K562 (cell line): Measurements from ENCODE around the gene C16orf74. TPM values are rescaled to one million over a fixed set of nuclear protein-coding genes. Genes with fewer than 3 reads are reported as not detected.

Experiments used
- ATAC-seq: fragments of 200-7000 bp; cut with Tn5 transposase; 3 replicates; pipeline ENCODE4 v1.9.1; 2020; ENCODE audit warnings: moderate library complexity
- BruUV-seq: library from RNA; stranded (reverse); fragments of 400-500 nt; replicated peaks from 2 replicates; lab custom pipeline; 2021; lab: Mats Ljungman, UMichigan
- CTCF ChIA-PET: fragments of 300-600 bp; formaldehyde crosslinking; extraction: SDS; loops from one replicate; lab custom pipeline; 2021; ENCODE audit warnings: low intra/inter-chr PET ratio; lab: Yijun Ruan, JAX
- POLR2A ChIA-PET: fragments of 300-600, 350-650 bp; sonication (Branson Sonifier 250); formaldehyde crosslinking; extraction: SDS; loops from one replicate; lab custom pipeline; 2021; ENCODE audit warnings: antibody characterized with exemption, inconsistent platforms; lab: Yijun Ruan, JAX
- DNase-seq, 4 experiments: peaks; one replicate each; pipeline versions ENCODE4 v3.0.0 to v3.0.0-alpha.2; 2011 to 2018; ENCODE audit warnings: low spot score in 3 of 4, mixed read lengths in 3 of 4; ENCODE audit errors: extremely low read depth in 1 of 4
- FAIRE-seq: peaks from 2 replicates; lab custom pipeline; 2011; peaks lifted over from hg19 to GRCh38; lab: Jason Lieb, UNC
- H2AFZ ChIP-seq: 2 replicates; pipeline ENCODE4 v1.6.0; 2011; ENCODE audit warnings: low read depth, low read length, control low read depth, inconsistent platforms
- H3K27ac ChIP-seq: fragments of 200-600 bp; 3 replicates; pipeline ENCODE4 v1.8.0; 2011; ENCODE audit warnings: low read depth, mild to moderate bottlenecking, control low read depth, inconsistent platforms, low read length, moderate library complexity, mixed read lengths; ENCODE audit errors: extremely low read depth
- H3K27me3 ChIP-seq, 2 experiments: fragments of 300-600 bp in 1 of 2; 2 replicates in 1 of 2; 3 replicates in 1 of 2; pipeline versions ENCODE4 v1.6.0 to v1.8.0; 2011; ENCODE audit warnings: inconsistent platforms in 2 of 2, low read length in 2 of 2, mild to moderate bottlenecking in 1 of 2, mixed read lengths in 1 of 2, moderate library complexity in 1 of 2; ENCODE audit not compliant: control insufficient read depth in 2 of 2, insufficient read depth in 2 of 2
- H3K36me3 ChIP-seq: fragments of 300-600 bp; 3 replicates; pipeline ENCODE4 v1.8.0; 2011; ENCODE audit warnings: mild to moderate bottlenecking, low read length, inconsistent platforms; ENCODE audit not compliant: control insufficient read depth, insufficient read depth
- H3K4me1 ChIP-seq, 2 experiments: fragments of 200-600 bp in 1 of 2; replicated peaks in 1 of 2; 2 replicates in 1 of 2; 3 replicates in 1 of 2; pipeline versions ENCODE4 v1.5.1 to v1.8.0; 2011; ENCODE audit warnings: inconsistent platforms in 2 of 2, low read length in 2 of 2, mild to moderate bottlenecking in 1 of 2, mixed read lengths in 1 of 2, moderate library complexity in 1 of 2; ENCODE audit not compliant: control insufficient read depth in 2 of 2, insufficient read depth in 2 of 2
- H3K4me2 ChIP-seq: 2 replicates; pipeline ENCODE4 v1.6.1; 2011; ENCODE audit warnings: low read length, control low read depth, inconsistent platforms, mixed read lengths; ENCODE audit not compliant: insufficient read depth
- H3K4me3 ChIP-seq: fragments of 200-600 bp; sonication (generic), shearing (Covaris generic); 2 replicates; pipeline ENCODE4 v1.5.1; 2016; ENCODE audit warnings: control low read depth, inconsistent platforms
- H3K79me2 ChIP-seq: fragments of 200-600 bp; 3 replicates; pipeline ENCODE4 v1.8.0; 2011; ENCODE audit warnings: low read length, inconsistent platforms; ENCODE audit not compliant: control insufficient read depth, insufficient read depth
- H3K9ac ChIP-seq, 2 experiments: 2 replicates each; pipeline versions ENCODE4 v1.6.0 to v1.6.1; 2011; ENCODE audit warnings: low read depth in 2 of 2, low read length in 2 of 2, control low read depth in 1 of 2, inconsistent platforms in 1 of 2, mild to moderate bottlenecking in 1 of 2, mixed read lengths in 1 of 2; ENCODE audit not compliant: insufficient read depth in 1 of 2
- H3K9me1 ChIP-seq: one replicate; pipeline ENCODE4 v1.6.0; 2011; ENCODE audit warnings: inconsistent platforms, mild to moderate bottlenecking, low read length, moderate library complexity; ENCODE audit not compliant: control insufficient read depth, insufficient read depth
- H3K9me3 ChIP-seq: replicated peaks from 2 replicates; pipeline ENCODE4 v1.5.1; 2011; ENCODE audit warnings: low read depth, low read length, inconsistent platforms; ENCODE audit not compliant: control insufficient read depth, insufficient read depth
- H4K20me1 ChIP-seq: replicated peaks from 2 replicates; pipeline ENCODE4 v1.6.1; 2011; ENCODE audit warnings: low read length, inconsistent platforms, mixed read lengths; ENCODE audit not compliant: control insufficient read depth, insufficient read depth
- ADNP ChIP-seq: fragments of 200-800 bp; sonication (Bioruptor generic); IDR thresholded peaks from 2 replicates; pipeline ENCODE4 v1.6.1; 2016; ENCODE audit warnings: missing genetic modification characterization, missing compliant biosample characterization
- BRD9 ChIP-seq: fragments of 450-650 bp; IDR thresholded peaks from 2 replicates; pipeline ENCODE4 v1.6.1; 2018; ENCODE audit warnings: low read depth; ENCODE audit not compliant: partially characterized antibody
- CEBPG ChIP-seq, 3 experiments: fragments of 200-800 bp in 1 of 3; sonication (Bioruptor generic) in 1 of 3; sonication (generic) in 1 of 3; formaldehyde crosslinking in 1 of 3; IDR thresholded peaks in 2 of 3; conservative IDR thresholded peaks in 1 of 3; 2 replicates each; pipeline versions ENCODE4 v1.6.1 to v1.8.0; 2016 to 2022; ENCODE audit warnings: missing compliant biosample characterization in 2 of 3, missing genetic modification characterization in 2 of 3, mild to moderate bottlenecking in 1 of 3, missing genetic modification reagents in 1 of 3
- ELF2 ChIP-seq: fragments of 250-450 bp; sonication (Bioruptor Pico); IDR thresholded peaks from 2 replicates; pipeline ENCODE4 v1.5.0; 2021; ENCODE audit warnings: mild to moderate bottlenecking
- ETS2 ChIP-seq: IDR thresholded peaks from 2 replicates; pipeline ENCODE4 v1.6.1; 2016; ENCODE audit warnings: borderline replicate concordance, missing genetic modification characterization, mild to moderate bottlenecking, moderate library complexity, missing compliant biosample characterization; ENCODE audit not compliant: poor library complexity, severe bottlenecking
- HMG20A ChIP-seq: fragments of 450-650 bp; formaldehyde crosslinking; conservative IDR thresholded peaks from 2 replicates; pipeline ENCODE4 v1.4.0; 2020; ENCODE audit warnings: mild to moderate bottlenecking, mixed read lengths
- HOMEZ ChIP-seq: fragments of 250-450 bp; sonication (Bioruptor Pico); IDR thresholded peaks from 2 replicates; pipeline ENCODE4 v1.4.0; 2020; ENCODE audit warnings: mild to moderate bottlenecking, moderate library complexity
- KAT2B ChIP-seq: IDR thresholded peaks from one replicate; pipeline ENCODE4 v1.6.1; 2012; ENCODE audit warnings: low read depth, mild to moderate bottlenecking, control low read depth, inconsistent platforms, low read length, moderate library complexity
- KLF16 ChIP-seq: IDR thresholded peaks from 2 replicates; pipeline ENCODE4 v1.6.1; 2016; ENCODE audit warnings: antibody characterized with exemption
- MAFF ChIP-seq: IDR thresholded peaks from 2 replicates; pipeline ENCODE4 v1.6.1; 2012; ENCODE audit warnings: low read length, improper control_type of control experiment
- MTA3 ChIP-seq: fragments of 450-650 bp; formaldehyde crosslinking; IDR thresholded peaks from 2 replicates; pipeline ENCODE4 v1.6.1; 2017; ENCODE audit warnings: mild to moderate bottlenecking, borderline replicate concordance
- NFXL1 ChIP-seq: fragments of 450-650 bp; formaldehyde crosslinking; IDR thresholded peaks from 2 replicates; pipeline ENCODE4 v1.4.0; 2021; ENCODE audit warnings: mild to moderate bottlenecking
- PTRF ChIP-seq: fragments of 450-650 bp; IDR thresholded peaks from 2 replicates; pipeline ENCODE4 v1.6.1; 2016; ENCODE audit warnings: mild to moderate bottlenecking, missing genetic modification characterization, missing compliant biosample characterization
- SP1 ChIP-seq: sonication (generic); formaldehyde crosslinking; IDR thresholded peaks from 2 replicates; pipeline ENCODE4 v1.8.1; 2022; ENCODE audit warnings: mild to moderate bottlenecking, missing genetic modification reagents
- ZBTB49 ChIP-seq: sonication (generic); formaldehyde crosslinking; IDR thresholded peaks from 2 replicates; pipeline ENCODE4 v1.8.0; 2022; ENCODE audit warnings: missing genetic modification reagents, mild to moderate bottlenecking, borderline replicate concordance
- ZNF324 ChIP-seq: fragments of 250-450 bp; sonication (Bioruptor Pico); IDR thresholded peaks from 2 replicates; pipeline ENCODE4 v1.4.0; 2020; ENCODE audit warnings: mild to moderate bottlenecking
- WGBS: fragments of 100-300 bp; shearing (Covaris generic); methylation state at CpG from one replicate; pipeline ENCODE4 v1.1.6; 2016; ENCODE audit warnings: low coverage, mixed read lengths; ENCODE audit not compliant: insufficient coverage; ENCODE audit errors: missing lambda C conversion rate; 5-methylcytosine and 5-hydroxymethylcytosine counted together
- in situ Hi-C: fragments of 300-500 bp; cut with MboI; formaldehyde crosslinking; loops from 4 replicates; pipeline ENCODE4 v1.15.0; 2018; ENCODE audit warnings: inconsistent platforms, mixed read lengths
- intact Hi-C: fragments of 100-400 bp; cut with micrococcal nuclease; formaldehyde crosslinking; loops from 2 replicates; pipeline ENCODE4 v1.14.2; 2022
- polyA plus RNA-seq, 8 experiments: library from polyadenylated mRNA; depleted of rRNA in 4 of 8; stranded (reverse) in 5 of 8; unstranded in 3 of 8; fragments of >200 nt; fragmentation: Nextera tagmentation in 2 of 8; fragmentation: Illumina TruSeq in 1 of 8; extraction: Ambion mirVana in 2 of 8; extraction: Trizol in 1 of 8; gene quantifications; 2 replicates each; pipeline versions ENCODE4 v1.2.1 to v1.2.3, GENCODE V29; 2011 to 2014; ENCODE audit warnings: inconsistent platforms in 1 of 8, missing spikeins in 1 of 8
- total RNA-seq, 7 experiments: library from RNA; depleted of rRNA in 6 of 7; stranded (reverse); fragments of >200 nt in 6 of 7; fragmentation: Illumina TruSeq in 2 of 7; extraction: Trizol in 2 of 7; gene quantifications; 2 replicates each; pipeline versions ENCODE4 v1.2.1 to v1.2.3, GENCODE V29; 2011 to 2021; ENCODE audit warnings: low replicate concordance in 1 of 7
- TF ChIP-seq, protein P1 (sequence below): sonication (generic); formaldehyde crosslinking; IDR thresholded peaks from 2 replicates; pipeline ENCODE4 v1.8.0; 2022; ENCODE audit warnings: missing genetic modification reagents, mild to moderate bottlenecking, moderate library complexity, borderline replicate concordance

The C16orf74 gene
- total and polyA plus RNA-seq, 9 of the 15 experiments (the other 6 are each of a cell fraction or from before 2014, with no cell fraction given), result not detected

DNA sequence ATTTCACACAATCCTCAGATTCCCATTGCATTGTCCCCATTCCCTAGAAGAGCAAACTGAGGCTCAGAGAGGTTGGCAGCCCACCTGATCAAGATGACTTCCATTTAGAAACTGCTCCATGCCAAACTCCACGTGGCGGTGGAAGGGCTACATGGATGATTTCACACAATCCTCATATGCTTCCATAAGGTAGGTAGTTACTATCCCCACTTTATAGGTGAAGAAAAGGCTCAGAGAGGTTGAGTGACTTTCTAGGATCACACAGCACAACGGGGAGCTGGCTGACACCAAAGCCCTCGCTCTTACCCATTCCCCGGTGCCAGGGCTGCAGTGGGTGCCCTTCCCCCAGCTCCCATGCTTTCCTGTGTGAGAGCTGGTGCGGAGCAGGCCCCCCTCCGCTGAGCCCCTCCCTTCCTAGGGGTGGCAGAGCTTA lies 52.4 kb downstream of the C16orf74 start (continued):
- TF ChIP-seq BRD9 (peak; percentile 50), ADNP (tag) (peak; percentile 60; the same call in 1 of the 2 replicates)

GRCh38 chr16:85697431-85697830 lies 53.5 kb downstream of the C16orf74 start:
- intact Hi-C loops, result no loop called here
- Histone ChIP-seq H3K9ac (no peak overlapping the region), H3K9me3 (peaks cover 5% of the 10 kb centered on the region), H4K20me1 (0 out of 2 replicates have a peak, but pooled peaks cover 2% of the 10 kb centered on the region), H3K4me1 (peaks cover 13 to 25% of the 10 kb centered on the region in 2 experiments), H3K27me3 (peaks cover 12 to 36% of the 10 kb centered on the region in 2 experiments; a peak in 4 of 5 replicates), H3K4me3 (no peak overlapping the region), H3K4me2 (no peak overlapping the region), H3K36me3 (no peaks in the 10 kb centered on the region), H3K27ac (no peak overlapping the region), H2AFZ (no peak overlapping the region), H3K9me1 (peaks cover 3% of the 10 kb centered on the region), H3K79me2 (no peaks in the 10 kb centered on the region)
- in situ Hi-C loops, result no loop called here
- no peak for DNase-seq
- WGBS, result 47% methylated on average over 14 of the region's 14 CpGs
- ChIA-PET CTCF (no interaction called here), POLR2A (interaction anchor here (1.2 to 1.5 kb wide), 2 partner anchors 16 to 23 kb away, joined by 3 read pairs; no protein-coding TSS in a partner anchor)
- FAIRE-seq, result no peak
- ATAC-seq, result no peak
- no TSS peak for BruUV-seq
- TF ChIP-seq, protein P1, sequence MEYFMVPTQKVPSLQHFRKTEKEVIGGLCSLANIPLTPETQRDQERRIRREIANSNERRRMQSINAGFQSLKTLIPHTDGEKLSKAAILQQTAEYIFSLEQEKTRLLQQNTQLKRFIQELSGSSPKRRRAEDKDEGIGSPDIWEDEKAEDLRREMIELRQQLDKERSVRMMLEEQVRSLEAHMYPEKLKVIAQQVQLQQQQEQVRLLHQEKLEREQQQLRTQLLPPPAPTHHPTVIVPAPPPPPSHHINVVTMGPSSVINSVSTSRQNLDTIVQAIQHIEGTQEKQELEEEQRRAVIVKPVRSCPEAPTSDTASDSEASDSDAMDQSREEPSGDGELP, result no peak
- TF ChIP-seq ELF2 (CRISPR knock-in tag) (no peak), ETS2 (no peak), ZBTB49 (no peak), HOMEZ (CRISPR knock-in tag) (no peak), SP1 (CRISPR knock-in tag) (no peak), NFXL1 (CRISPR knock-in tag) (no peak), KLF16 (no peak), HMG20A (CRISPR knock-in tag) (no peak), MAFF (no peak), MTA3 (no peak), KAT2B (no peak), PTRF (tag) (no peak), ZNF324 (CRISPR knock-in tag) (no peak), CEBPG (CRISPR knock-in tag; IDR thresholded peaks at IDR 0.05) (no peak), CEBPG (tag; conservative IDR thresholded peaks at IDR 0.05 in 1 of 2, IDR thresholded peaks at IDR 0.05 in 1 of 2) (no peak)
